ENCODE measurements around the gene CD3E.
A peak's percentile ranks its signal among the peaks of the same experiment; 100 is the strongest.

Gene CD3E

GRCh38 chr11:118349475-118349874 lies 44.9 kb downstream of the CD3E start:
- Histone ChIP-seq H3K36me3 (ENCODE audit: control insufficient read depth, insufficient read depth, low read length) (no peaks in the 10 kb centered on the region), H3K4me3 (replicated peaks; ENCODE audit: low read depth, low read length) (no peak overlapping the region), H3K27me3 (replicated peaks; ENCODE audit: control insufficient read depth, insufficient read depth, low read length) (no peaks in the 10 kb centered on the region; the same call in none of the 2 replicates)
- TF ChIP-seq, protein P1, sequence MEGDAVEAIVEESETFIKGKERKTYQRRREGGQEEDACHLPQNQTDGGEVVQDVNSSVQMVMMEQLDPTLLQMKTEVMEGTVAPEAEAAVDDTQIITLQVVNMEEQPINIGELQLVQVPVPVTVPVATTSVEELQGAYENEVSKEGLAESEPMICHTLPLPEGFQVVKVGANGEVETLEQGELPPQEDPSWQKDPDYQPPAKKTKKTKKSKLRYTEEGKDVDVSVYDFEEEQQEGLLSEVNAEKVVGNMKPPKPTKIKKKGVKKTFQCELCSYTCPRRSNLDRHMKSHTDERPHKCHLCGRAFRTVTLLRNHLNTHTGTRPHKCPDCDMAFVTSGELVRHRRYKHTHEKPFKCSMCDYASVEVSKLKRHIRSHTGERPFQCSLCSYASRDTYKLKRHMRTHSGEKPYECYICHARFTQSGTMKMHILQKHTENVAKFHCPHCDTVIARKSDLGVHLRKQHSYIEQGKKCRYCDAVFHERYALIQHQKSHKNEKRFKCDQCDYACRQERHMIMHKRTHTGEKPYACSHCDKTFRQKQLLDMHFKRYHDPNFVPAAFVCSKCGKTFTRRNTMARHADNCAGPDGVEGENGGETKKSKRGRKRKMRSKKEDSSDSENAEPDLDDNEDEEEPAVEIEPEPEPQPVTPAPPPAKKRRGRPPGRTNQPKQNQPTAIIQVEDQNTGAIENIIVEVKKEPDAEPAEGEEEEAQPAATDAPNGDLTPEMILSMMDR (IDR thresholded peaks at IDR 0.05; ENCODE audit: insufficient read depth, low read length, poor library complexity, severe bottlenecking) = no peak
- no peak for DNase-seq (ENCODE audit: extremely low read depth, insufficient read length)

- TF ChIP-seq, protein P1 (IDR thresholded peaks at IDR 0.05; ENCODE audit: insufficient read depth, low read length, poor library complexity, severe bottlenecking) = peak; percentile 47
- no peak for DNase-seq (ENCODE audit: extremely low read depth, insufficient read length)
- no peaks in the 10 kb centered on the region for H3K36me3 ChIP-seq (ENCODE audit: control insufficient read depth, insufficient read depth, low read length)
These were observed 48.7 kb downstream of the CD3E start for GRCh38 chr11:118353084-118353710.

GRCh38 chr11:118358071-118358470 lies 53.5 kb downstream of the CD3E start:
- Histone ChIP-seq H3K27me3 (replicated peaks; ENCODE audit: control insufficient read depth, insufficient read depth, low read length) (no peaks in the 10 kb centered on the region), H3K4me3 (replicated peaks; ENCODE audit: low read depth, low read length) (no peak overlapping the region), H3K36me3 (ENCODE audit: control insufficient read depth, insufficient read depth, low read length) (no peaks in the 10 kb centered on the region)
- DNase-seq (ENCODE audit: extremely low read depth, insufficient read length) = no peak
- TF ChIP-seq, protein P1 (IDR thresholded peaks at IDR 0.05; ENCODE audit: insufficient read depth, low read length, poor library complexity, severe bottlenecking) = no peak

More at GRCh38 chr11:118353084-118353710, 48.7 kb downstream of the CD3E start:
- no peaks in the 10 kb centered on the region; the same call in 1 of the 2 replicates for H3K27me3 ChIP-seq (replicated peaks; ENCODE audit: control insufficient read depth, insufficient read depth, low read length)
- H3K4me3 ChIP-seq (replicated peaks; ENCODE audit: low read depth, low read length) = no peak overlapping the region

GRCh38 chr11:118359295-118359958 lies 54.9 kb downstream of the CD3E start, which contains the start of gene UBE4A:
UBE4A (plus strand) TSS chr11:118359600; CDS start chr11:118365081, 5,481 bp downstream.
- TF ChIP-seq, protein P1 (IDR thresholded peaks at IDR 0.05; ENCODE audit: insufficient read depth, low read length, poor library complexity, severe bottlenecking) = no peak
- peak; percentile 90 for DNase-seq (ENCODE audit: extremely low read depth, insufficient read length)
- H3K27me3 ChIP-seq (replicated peaks; ENCODE audit: control insufficient read depth, insufficient read depth, low read length) = no peaks in the 10 kb centered on the region
- peak within 1 kb of the TSS; percentile 87 for H3K4me3 ChIP-seq (replicated peaks; ENCODE audit: low read depth, low read length)
- no peaks in the 10 kb centered on the region for H3K36me3 ChIP-seq (ENCODE audit: control insufficient read depth, insufficient read depth, low read length)

DNA sequence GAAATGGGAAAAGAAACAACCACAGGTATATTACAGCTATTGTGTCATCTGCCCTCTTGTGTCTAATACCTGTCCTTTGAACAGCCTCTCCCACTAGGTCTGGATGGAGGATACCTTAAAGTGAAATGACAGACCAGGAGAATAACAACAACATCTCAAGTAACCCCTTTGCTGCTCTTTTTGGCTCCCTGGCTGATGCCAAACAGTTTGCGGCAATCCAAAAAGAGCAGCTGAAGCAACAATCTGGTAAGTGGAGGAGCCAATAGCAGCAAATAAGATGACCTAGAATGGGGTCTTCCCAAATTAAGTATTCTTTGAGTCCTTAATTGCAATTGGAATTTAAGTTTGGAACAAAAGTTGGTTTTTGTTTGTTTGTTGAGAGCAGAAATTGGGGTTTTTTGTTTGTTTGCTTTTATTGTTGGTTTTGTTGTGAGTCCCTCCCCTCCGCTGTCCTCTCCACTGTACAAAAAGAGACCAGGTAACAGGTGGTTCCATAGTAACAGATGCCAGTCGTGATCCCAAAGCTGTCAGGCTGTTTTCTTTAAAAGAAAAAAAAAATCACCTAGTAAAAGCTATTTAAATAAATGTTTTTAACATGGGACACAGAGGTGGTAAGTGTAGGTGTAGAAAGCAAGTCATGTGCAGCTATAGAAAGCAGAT lies 60.6 kb downstream of the CD3E start:
- TF ChIP-seq, protein P1 (IDR thresholded peaks at IDR 0.05; ENCODE audit: insufficient read depth, low read length, poor library complexity, severe bottlenecking) = no peak
- DNase-seq (ENCODE audit: extremely low read depth, insufficient read length) = no peak
- H3K4me3 ChIP-seq (replicated peaks; ENCODE audit: low read depth, low read length) = no peak overlapping the region
- no peaks in the 10 kb centered on the region for H3K27me3 ChIP-seq (replicated peaks; ENCODE audit: control insufficient read depth, insufficient read depth, low read length)
- peaks cover 11% of the 10 kb centered on the region for H3K36me3 ChIP-seq (ENCODE audit: control insufficient read depth, insufficient read depth, low read length)
